Measurements from ENCODE around the gene TNFRSF18.

Gene TNFRSF18

GRCh38 chr1:1226566-1227362 is 20.4 kb upstream of the TNFRSF18 start:
- no peak for DNase-seq

GRCh38 chr1:1225913-1226312 is 19.5 kb upstream of the TNFRSF18 start:
- DNase-seq, result no peak

GRCh38 chr1:1225238-1225845 is 18.9 kb upstream of the TNFRSF18 start:
- no peak for DNase-seq

- no peak for DNase-seq
These were observed 17.5 kb upstream of the TNFRSF18 start for GRCh38 chr1:1223891-1224290.

GRCh38 chr1:1223321-1223720 is 16.9 kb upstream of the TNFRSF18 start:
- no peak for DNase-seq

GRCh38 chr1:1222575-1223225 is 16.3 kb upstream of the TNFRSF18 start:
- DNase-seq, result no peak

- no peak for DNase-seq
These were observed 15.6 kb upstream of the TNFRSF18 start for GRCh38 chr1:1221887-1222574.

GRCh38 chr1:1220197-1220596 is 13.8 kb upstream of the TNFRSF18 start:
- no peak for DNase-seq

GRCh38 chr1:1219341-1219740 is 12.9 kb upstream of the TNFRSF18 start:
- DNase-seq, result no peak

- no peak for DNase-seq
These were observed 12.3 kb upstream of the TNFRSF18 start for GRCh38 chr1:1218524-1219200.

GRCh38 chr1:1217621-1218523 is 11.5 kb upstream of the TNFRSF18 start:
- DNase-seq, result no peak

- DNase-seq, result no peak
These were observed 10.6 kb upstream of the TNFRSF18 start for GRCh38 chr1:1216770-1217620.

- DNase-seq, result no peak
These were observed 9.7 kb upstream of the TNFRSF18 start for GRCh38 chr1:1215881-1216605.

- DNase-seq, result no peak
These were observed 8.8 kb upstream of the TNFRSF18 start for GRCh38 chr1:1215080-1215676.

- no peak for DNase-seq
These were observed 7.2 kb upstream of the TNFRSF18 start, which contains the start of gene TNFRSF4 for GRCh38 chr1:1213345-1214265. Gene TNFRSF4, minus strand, starts transcription at chr1:1214153. Its CDS starts 26 bp downstream, at chr1:1214127.

GRCh38 chr1:1212780-1213344 is 6.5 kb upstream of the TNFRSF18 start:
- DNase-seq, result peak; percentile 75

- DNase-seq, result peak; percentile 18
These were observed 5.4 kb upstream of the TNFRSF18 start for GRCh38 chr1:1211541-1212441.
